Endothelial cell (in vitro differentiated cells): Measurements from ENCODE around the gene AXDND1. TPM values are rescaled to one million over a fixed set of nuclear protein-coding genes. Genes with fewer than 3 reads are reported as not detected.
"Not testable (repeated sequence)": the region's sequence is repeated elsewhere in the genome, so short reads cannot be mapped to it uniquely, and the experiment has no call there.

ENCODE experiments used
- DNase-seq: peaks from one replicate; pipeline ENCODE4 v3.0.0; 2021; ENCODE audit warnings: low spot score
- H3K27ac Mint-ChIP-seq: one replicate; pipeline ENCODE4 v1.8.0; 2021; ENCODE audit warnings: mixed read lengths, inconsistent platforms; ENCODE audit not compliant: unreplicated experiment
- H3K27me3 Mint-ChIP-seq: one replicate; pipeline ENCODE4 v1.8.0; 2021; ENCODE audit warnings: mild to moderate bottlenecking, moderate library complexity, mixed read lengths, inconsistent platforms; ENCODE audit not compliant: unreplicated experiment
- H3K36me3 Mint-ChIP-seq: one replicate; pipeline ENCODE4 v1.8.0; 2021; ENCODE audit warnings: mild to moderate bottlenecking, low read depth, mixed read lengths, inconsistent platforms; ENCODE audit not compliant: unreplicated experiment
- H3K4me1 Mint-ChIP-seq: one replicate; pipeline ENCODE4 v1.8.0; 2021; ENCODE audit warnings: mild to moderate bottlenecking, mixed read lengths, inconsistent platforms; ENCODE audit not compliant: unreplicated experiment
- H3K4me3 Mint-ChIP-seq: one replicate; pipeline ENCODE4 v1.8.0; 2021; ENCODE audit warnings: mild to moderate bottlenecking, mixed read lengths, inconsistent platforms; ENCODE audit not compliant: unreplicated experiment
- H3K9me3 Mint-ChIP-seq: one replicate; pipeline ENCODE4 v1.8.0; 2021; ENCODE audit warnings: mixed read lengths, inconsistent platforms; ENCODE audit not compliant: unreplicated experiment
- total RNA-seq: library from RNA; stranded (reverse); fragmentation: NEBNext Ultra II Directional; extraction: Animal tissue kit (Norgen Biotek cat#: 25700); gene quantifications from one replicate; pipeline ENCODE4 v1.2.1, GENCODE V29; 2021; ENCODE audit not compliant: unreplicated experiment
- TF ChIP-seq, protein P1 (sequence below): fragments of 200-600 bp; sonication (generic); IDR thresholded peaks from one replicate; pipeline ENCODE4 v1.5.0; 2021; ENCODE audit warnings: antibody characterized with exemption; ENCODE audit not compliant: unreplicated experiment

Gene AXDND1
- total RNA-seq, 1 donor from 2014 or later = not detected

GRCh38 chr1:179509384-179509783 is 143.6 kb downstream of the AXDND1 start:
- TF ChIP-seq, protein P1, sequence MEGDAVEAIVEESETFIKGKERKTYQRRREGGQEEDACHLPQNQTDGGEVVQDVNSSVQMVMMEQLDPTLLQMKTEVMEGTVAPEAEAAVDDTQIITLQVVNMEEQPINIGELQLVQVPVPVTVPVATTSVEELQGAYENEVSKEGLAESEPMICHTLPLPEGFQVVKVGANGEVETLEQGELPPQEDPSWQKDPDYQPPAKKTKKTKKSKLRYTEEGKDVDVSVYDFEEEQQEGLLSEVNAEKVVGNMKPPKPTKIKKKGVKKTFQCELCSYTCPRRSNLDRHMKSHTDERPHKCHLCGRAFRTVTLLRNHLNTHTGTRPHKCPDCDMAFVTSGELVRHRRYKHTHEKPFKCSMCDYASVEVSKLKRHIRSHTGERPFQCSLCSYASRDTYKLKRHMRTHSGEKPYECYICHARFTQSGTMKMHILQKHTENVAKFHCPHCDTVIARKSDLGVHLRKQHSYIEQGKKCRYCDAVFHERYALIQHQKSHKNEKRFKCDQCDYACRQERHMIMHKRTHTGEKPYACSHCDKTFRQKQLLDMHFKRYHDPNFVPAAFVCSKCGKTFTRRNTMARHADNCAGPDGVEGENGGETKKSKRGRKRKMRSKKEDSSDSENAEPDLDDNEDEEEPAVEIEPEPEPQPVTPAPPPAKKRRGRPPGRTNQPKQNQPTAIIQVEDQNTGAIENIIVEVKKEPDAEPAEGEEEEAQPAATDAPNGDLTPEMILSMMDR = no peak
- Mint-ChIP-seq H3K4me3 (no peak overlapping the region), H3K36me3 (no peaks in the 10 kb centered on the region), H3K27ac (no peak overlapping the region), H3K9me3 (no peaks in the 10 kb centered on the region), H3K27me3 (no peaks in the 10 kb centered on the region), H3K4me1 (no peaks in the 10 kb centered on the region)
- DNase-seq = no peak

- Mint-ChIP-seq H3K27me3 (peaks cover 2% of the 10 kb centered on the region), H3K4me3 (no peak overlapping the region), H3K4me1 (no peaks in the 10 kb centered on the region), H3K27ac (no peak overlapping the region), H3K9me3 (no peaks in the 10 kb centered on the region), H3K36me3 (no peaks in the 10 kb centered on the region)
- no peak for DNase-seq
- TF ChIP-seq, protein P1 = no peak
Measured at GRCh38 chr1:179510038-179510437, 144.3 kb downstream of the AXDND1 start.

GRCh38 chr1:179516976-179517705 is 151.4 kb downstream of the AXDND1 start:
- Mint-ChIP-seq H3K9me3 (no peaks in the 10 kb centered on the region), H3K27me3 (peaks cover 4% of the 10 kb centered on the region), H3K27ac (no peak overlapping the region), H3K4me1 (no peaks in the 10 kb centered on the region), H3K4me3 (no peak overlapping the region), H3K36me3 (no peaks in the 10 kb centered on the region)
- DNase-seq = no peak
- TF ChIP-seq, protein P1 = no peak

GRCh38 chr1:179518544-179518943 is 152.8 kb downstream of the AXDND1 start:
- not testable (repeated sequence) for H3K4me1 Mint-ChIP-seq, H3K4me3 Mint-ChIP-seq, DNase-seq, H3K36me3 Mint-ChIP-seq, H3K27ac Mint-ChIP-seq, H3K9me3 Mint-ChIP-seq, H3K27me3 Mint-ChIP-seq

- no peak for DNase-seq
- H3K4me3 Mint-ChIP-seq = no peak overlapping the region
- H3K4me1 Mint-ChIP-seq = no peaks in the 10 kb centered on the region
- H3K27ac Mint-ChIP-seq = no peak overlapping the region
- TF ChIP-seq, protein P1 = no peak
- H3K36me3 Mint-ChIP-seq = no peaks in the 10 kb centered on the region
- H3K9me3 Mint-ChIP-seq = no peaks in the 10 kb centered on the region
- no peaks in the 10 kb centered on the region for H3K27me3 Mint-ChIP-seq
Measured at GRCh38 chr1:179529482-179530195, 163.9 kb downstream of the AXDND1 start.
